Activated naive CD4-positive, alpha-beta T cell treated with anti-CD3 and anti-CD28 coated beads, Interleukin-2, amount 50 U/mL, for 72 hours (primary cell): Measurements from ENCODE around the gene NFX1. TPM values are rescaled to one million over a fixed set of nuclear protein-coding genes. Genes with fewer than 3 reads are reported as not detected.
A peak's percentile ranks its signal among the peaks of the same experiment; 100 is the strongest.
"Not testable (repeated sequence)": the region's sequence is repeated elsewhere in the genome, so short reads cannot be mapped to it uniquely, and the experiment has no call there.

Experiments
- ATAC-seq, 2 donors: fragments of 150-1000 bp; cut with Tn5 transposase; 2 replicates each; pipeline ENCODE4 v1.10.0; 2021; ENCODE audit warnings: mild to moderate bottlenecking in 2 of 2, moderate library complexity in 2 of 2
- DNase-seq, 2 donors: peaks; one replicate each; pipeline ENCODE4 v3.0.0; 2021 to 2022; ENCODE audit warnings: low spot score in 2 of 2
- H3K27ac Mint-ChIP-seq, 2 donors: one replicate each; pipeline ENCODE4 v1.8.0; 2022; ENCODE audit warnings: mild to moderate bottlenecking in 2 of 2, mixed read lengths in 2 of 2
- H3K36me3 Mint-ChIP-seq, 2 donors: one replicate each; pipeline ENCODE4 v1.8.0; 2022; ENCODE audit warnings: mixed read lengths in 2 of 2
- H3K9me3 Mint-ChIP-seq, 2 donors: one replicate each; pipeline ENCODE4 v1.8.0; 2022; ENCODE audit warnings: mixed read lengths in 2 of 2
- total RNA-seq, 2 donors: library from RNA; stranded (reverse); gene quantifications; one replicate each; pipeline ENCODE4 v1.2.3, GENCODE V29; 2022

Gene NFX1
- total RNA-seq, 2 donors from 2014 or later: 38.4 to 43.7 TPM

DNA sequence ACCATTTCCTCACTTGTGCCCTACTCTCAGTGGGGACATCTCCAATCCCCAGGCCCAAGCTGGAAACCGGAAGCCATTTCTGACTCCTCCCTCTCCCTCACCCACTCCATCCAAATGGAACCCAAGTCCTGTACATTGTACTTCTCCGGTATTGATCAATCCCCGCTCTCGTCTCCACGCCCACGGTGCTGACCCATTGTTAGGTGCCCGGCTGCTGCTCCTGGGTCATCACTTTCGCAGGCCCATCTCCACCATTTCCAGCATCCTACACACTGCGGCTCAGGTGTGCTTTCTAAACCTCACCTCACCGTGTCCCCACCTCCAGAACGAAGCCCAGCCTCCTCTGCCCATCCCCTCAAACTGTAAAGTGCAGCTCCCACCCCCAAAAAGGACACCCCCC, 93.1 kb downstream of the NFX1 start:
- ATAC-seq, H3K9me3 Mint-ChIP-seq, H3K36me3 Mint-ChIP-seq, DNase-seq: not testable (repeated sequence)
- H3K27ac Mint-ChIP-seq: peak overlapping the region in 1 of 2 donors; percentile 23

DNA sequence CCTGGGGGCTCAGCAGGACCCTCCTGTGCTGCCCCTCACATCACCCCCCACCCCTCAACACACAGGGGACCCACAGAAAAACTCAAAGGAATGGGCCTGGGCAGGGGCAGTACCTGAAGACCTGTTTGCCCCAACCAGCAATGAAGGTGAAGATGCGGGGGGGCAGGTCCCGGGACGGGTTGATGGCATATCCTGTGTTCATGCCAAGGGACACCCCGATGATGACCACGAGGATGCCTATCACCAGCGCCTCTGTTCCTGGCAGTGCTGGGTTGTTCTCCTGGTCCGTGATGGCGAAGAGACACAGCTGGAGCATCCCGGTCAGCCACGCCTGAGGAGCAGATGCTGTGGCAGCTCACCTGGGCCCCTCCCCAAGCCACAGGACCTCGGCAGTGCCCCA, 95.2 kb downstream of the NFX1 start:
- H3K9me3 Mint-ChIP-seq, DNase-seq, ATAC-seq: not testable (repeated sequence)

DNA sequence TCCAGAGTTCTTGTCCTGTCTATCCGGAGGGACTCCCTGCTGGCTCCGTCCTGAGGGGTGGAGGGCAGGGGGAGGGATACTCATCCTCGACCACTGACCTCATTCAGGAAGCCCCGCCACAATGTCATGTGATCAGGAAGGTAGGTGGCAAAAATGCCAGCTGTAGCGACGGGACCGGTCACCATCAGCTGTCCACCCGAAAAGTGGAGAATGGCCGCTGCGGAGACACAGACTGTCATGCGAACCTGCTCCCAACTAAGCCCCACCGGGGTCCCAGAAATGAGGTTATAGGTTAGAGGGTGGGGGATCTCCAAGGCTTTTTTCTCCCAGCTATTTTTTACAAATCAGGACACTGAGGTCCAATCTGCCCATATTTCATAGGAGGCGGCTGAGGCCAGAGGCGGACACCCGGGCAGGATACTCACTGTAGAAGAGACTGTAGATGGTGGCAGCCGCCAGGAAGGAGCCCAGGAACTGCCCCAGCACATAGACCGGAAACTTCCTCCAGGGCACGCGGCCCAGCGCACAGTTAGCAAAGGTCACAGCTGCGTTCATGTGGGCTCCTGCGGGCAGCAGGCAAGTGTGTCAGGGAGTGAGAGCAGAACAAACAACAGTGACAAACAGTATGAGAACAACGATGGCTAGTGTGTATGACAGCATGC, 95.8 kb downstream of the NFX1 start:
- ATAC-seq, H3K9me3 Mint-ChIP-seq, DNase-seq, H3K27ac Mint-ChIP-seq, H3K36me3 Mint-ChIP-seq: not testable (repeated sequence)

More for the DNA sequence above, 95.2 kb downstream of the NFX1 start:
- not testable (repeated sequence) for H3K27ac Mint-ChIP-seq, H3K36me3 Mint-ChIP-seq

DNA sequence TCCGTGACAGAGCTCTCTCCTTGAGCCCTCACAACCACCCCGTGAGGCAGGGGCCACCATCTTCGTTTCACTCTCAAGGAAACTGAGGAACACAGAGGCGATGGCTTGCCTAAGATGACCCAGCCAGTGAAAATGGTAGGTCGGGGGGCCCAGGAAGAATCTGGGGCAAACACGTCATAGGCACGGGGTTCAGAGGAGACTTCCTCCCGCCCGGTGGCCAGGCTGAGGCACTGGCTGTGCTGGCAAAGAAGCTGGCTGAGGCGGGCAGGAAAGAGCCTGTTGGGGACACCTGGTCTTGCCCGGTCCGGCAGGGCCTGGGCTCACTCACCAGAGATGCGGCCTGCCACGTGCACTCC, 96.3 kb downstream of the NFX1 start:
- not testable (repeated sequence) for ATAC-seq, DNase-seq, H3K9me3 Mint-ChIP-seq, H3K36me3 Mint-ChIP-seq, H3K27ac Mint-ChIP-seq

DNA sequence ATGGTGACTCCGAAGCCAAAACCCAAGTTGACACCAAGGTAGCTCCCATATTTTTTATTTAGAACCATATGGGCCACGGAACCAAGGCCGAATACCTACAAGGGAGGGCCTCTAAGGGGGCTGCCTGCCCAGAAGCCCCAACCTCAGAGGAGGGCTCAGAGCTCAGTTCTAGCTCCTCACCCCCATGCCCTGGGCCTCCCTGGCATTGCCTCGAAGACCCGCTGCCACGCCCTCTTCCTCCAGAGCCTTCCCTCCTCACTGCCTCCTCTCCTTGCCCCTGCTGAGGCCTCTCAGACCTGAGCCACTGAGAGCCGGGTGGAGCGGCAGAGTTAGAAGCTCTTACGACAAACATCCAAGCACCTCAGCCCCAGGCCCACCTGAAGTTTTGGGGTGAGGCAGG, 96.7 kb downstream of the NFX1 start:
- not testable (repeated sequence) for H3K27ac Mint-ChIP-seq, DNase-seq, H3K9me3 Mint-ChIP-seq, ATAC-seq, H3K36me3 Mint-ChIP-seq

DNA sequence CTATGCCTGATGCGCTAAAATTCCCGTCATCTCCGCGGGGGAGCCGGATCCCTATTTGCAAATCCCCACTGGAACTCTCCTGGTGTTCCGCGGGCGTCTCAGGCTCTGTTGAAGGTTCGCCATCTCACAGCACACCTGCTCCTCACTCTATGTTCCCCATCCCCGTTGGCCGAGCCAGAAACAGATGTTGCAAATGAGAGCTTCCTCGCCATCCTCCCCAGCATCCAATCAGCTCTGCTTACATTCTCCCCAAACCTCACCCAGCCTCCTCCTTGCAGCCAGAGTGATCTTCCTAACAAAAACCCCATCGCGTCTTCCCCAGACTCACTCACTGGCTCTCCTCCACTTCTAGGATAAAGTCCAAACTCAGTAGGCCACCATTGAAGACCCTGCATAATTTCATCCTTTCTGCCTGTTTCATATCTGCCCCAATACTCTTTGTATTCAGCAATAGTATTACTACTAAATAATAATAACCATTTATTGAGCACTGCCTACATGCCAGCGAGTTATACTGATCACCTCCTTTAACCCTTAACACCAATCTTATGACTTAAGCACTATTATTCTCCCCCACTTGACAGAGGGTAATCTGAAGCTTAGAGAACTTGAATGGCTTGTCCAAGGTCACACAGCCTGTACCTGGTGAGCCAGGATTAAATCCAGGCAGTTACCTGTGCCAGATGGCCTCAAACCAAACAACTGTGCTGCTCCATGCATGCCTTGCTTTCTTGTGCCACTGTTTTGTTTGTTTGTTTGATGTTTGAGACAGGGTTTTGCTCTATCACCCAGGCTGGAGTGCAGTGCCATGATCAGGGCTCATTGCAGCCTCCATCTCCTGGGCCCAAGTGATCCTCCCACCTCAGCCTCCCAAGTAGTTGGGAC, 98.0 kb downstream of the NFX1 start:
- DNase-seq (no peak), ATAC-seq (no peak)
- H3K36me3 Mint-ChIP-seq: no peaks in the 10 kb centered on the region
- no peak overlapping the region for H3K27ac Mint-ChIP-seq
- no peaks in the 10 kb centered on the region for H3K9me3 Mint-ChIP-seq

DNA sequence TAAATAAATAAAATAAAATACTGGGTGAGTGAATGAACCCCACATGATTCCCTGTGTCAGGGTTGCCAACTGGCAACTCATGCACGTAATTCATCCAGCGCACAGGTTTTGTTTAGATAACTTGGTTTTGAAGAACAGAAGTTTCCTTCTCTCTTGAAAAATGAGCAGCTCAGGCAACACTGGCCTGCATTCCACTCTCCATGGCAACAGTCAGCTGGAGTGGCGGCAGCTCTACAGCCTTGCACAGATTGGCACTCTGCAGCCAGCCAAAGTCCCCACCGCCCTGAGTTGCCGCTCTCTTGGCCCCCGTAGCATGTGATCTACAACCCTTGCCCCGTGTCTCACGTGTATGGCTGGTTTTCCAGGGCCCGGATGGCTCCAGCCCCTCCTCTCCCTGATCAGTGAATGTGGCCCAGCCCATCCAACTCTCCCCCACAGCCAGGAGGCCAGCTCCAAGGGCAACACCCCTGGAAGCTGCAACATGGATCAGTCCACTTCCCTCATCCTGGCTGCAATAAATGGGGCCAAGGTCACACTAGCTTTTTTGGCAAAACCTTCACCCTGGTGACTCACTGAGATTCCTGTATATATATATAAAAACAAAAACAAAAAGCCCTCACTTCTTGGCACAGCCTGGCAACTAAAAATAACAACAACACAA, 100.9 kb downstream of the NFX1 start:
- DNase-seq, H3K36me3 Mint-ChIP-seq, H3K27ac Mint-ChIP-seq, H3K9me3 Mint-ChIP-seq, ATAC-seq: not testable (repeated sequence)

DNA sequence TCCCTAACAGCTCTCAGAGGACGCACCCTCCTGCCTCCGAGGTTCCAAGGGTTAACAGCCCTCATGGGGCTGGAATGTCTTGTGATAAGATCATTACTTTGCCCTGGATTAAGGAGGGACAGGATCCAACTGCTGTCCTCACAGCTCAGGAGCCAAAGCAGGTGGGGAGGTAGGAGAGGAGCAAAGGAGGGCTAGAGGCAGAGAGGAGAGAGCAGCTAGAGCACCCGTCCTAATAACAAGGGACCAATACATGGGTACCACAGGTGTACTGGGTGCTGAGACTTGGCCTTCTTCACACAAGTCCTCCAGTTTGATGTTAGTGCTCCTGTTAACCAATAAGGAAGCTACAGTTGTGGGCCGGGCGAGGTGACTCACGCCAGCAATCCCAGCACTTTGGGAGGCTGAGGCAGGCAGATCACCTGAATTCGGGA, 102.3 kb downstream of the NFX1 start:
- DNase-seq, H3K36me3 Mint-ChIP-seq, ATAC-seq, H3K27ac Mint-ChIP-seq, H3K9me3 Mint-ChIP-seq: not testable (repeated sequence)

DNA sequence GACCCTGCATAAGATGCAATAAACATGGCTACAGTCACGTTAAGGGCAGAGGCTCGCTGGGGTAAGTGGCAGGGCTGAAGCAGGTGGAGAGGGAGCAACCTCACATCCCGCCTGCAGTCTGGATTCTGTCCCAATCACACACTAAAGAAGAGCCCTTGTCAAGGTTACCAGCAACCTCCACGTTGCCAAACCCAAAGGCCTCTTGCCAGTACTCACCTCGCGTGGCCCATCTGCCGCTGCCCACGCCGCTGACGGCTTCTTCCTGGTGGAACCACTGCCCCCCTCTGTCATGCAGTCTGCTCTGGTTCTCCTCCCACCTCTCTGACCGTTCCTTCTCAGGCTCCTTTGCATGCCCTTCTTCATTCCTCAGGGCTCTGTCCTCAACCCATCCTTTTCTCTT, 103.3 kb downstream of the NFX1 start:
- no peak for ATAC-seq
- Mint-ChIP-seq H3K36me3 (no peaks in the 10 kb centered on the region), H3K27ac (peak overlapping the region in 1 of 2 donors; percentile 8), H3K9me3 (no peaks in the 10 kb centered on the region)
- no peak for DNase-seq

DNA sequence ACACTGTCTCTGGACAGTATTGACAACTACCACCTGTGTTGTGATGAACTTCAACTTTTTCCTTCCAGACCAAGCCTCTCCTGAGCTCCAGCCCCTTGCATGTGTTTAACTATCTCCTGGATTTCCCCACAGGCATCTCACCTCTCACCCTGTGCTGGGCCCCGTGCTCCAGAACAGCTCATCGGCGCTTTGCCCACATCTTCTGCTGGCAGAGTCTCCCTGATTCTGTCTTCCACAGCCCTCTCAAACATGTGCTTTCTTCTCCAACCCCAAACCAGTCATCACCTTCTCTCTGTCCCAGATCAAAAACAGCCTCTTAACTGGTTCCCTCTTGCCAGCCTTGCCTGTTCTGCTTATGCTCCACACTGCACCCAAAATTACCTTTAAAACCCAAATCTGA, 103.7 kb downstream of the NFX1 start:
- not testable (repeated sequence) for H3K36me3 Mint-ChIP-seq, DNase-seq, H3K9me3 Mint-ChIP-seq, ATAC-seq
- H3K27ac Mint-ChIP-seq: peak overlapping the region; percentile 8 to 17

DNA sequence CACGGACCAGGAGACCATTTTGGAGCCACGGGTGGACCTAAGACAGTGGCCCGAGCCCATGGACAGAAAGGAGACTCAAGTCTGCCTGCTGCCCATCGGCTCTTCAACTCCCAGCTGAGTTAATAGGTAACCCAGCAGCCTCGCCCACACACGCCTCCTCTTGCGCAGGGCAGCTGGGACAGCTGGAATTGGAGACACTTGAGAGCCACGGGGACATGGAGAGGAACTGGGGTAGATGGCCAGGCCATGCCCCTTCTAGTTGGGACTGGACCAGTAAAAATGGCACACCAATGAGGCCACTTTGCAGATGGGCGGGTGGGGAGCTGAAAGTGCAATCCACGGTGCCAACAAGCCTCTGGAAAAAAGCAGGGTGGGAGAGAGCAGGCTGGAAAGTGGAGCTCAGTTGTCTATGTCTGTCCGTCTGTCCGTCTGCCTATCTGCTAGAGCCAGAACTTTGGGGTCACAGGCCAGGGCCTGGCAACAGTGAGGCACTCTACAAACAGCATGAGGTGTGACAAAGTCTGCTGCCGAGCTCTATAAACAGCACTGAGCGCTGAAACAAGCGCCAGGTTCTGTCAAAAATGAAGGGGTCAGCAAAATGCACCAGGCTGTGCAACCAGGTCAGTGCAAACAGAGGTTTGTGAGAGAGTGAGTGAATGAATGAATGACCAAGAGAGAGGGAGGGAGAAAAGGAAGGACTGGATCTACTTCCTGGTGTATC, 105.0 kb downstream of the NFX1 start:
- not testable (repeated sequence) for DNase-seq, H3K36me3 Mint-ChIP-seq, H3K9me3 Mint-ChIP-seq, ATAC-seq
- H3K27ac Mint-ChIP-seq: peak overlapping the region in 1 of 2 donors; percentile 37

DNA sequence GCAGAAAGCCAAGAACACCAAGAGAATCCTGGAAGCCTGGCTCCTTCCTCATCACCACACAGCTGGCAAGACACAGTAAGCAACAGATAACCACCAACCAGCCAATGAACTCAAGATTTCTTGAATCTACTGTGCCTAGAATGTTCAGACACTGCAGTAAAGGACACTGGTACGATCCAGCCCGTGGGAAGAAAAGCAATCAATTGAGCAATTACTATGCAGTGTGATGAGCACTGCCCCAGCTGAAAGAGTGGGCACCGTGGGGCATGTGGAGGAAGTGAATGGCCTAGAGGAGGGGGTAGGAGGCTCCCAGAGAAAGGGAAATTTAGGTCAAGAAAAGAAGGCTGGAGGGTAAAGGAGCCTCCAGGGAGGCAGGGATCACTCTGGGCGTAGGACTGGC, 107.5 kb downstream of the NFX1 start:
- H3K27ac Mint-ChIP-seq: peak overlapping the region in 1 of 2 donors; percentile 47
- H3K9me3 Mint-ChIP-seq, H3K36me3 Mint-ChIP-seq: not testable (repeated sequence)

DNA sequence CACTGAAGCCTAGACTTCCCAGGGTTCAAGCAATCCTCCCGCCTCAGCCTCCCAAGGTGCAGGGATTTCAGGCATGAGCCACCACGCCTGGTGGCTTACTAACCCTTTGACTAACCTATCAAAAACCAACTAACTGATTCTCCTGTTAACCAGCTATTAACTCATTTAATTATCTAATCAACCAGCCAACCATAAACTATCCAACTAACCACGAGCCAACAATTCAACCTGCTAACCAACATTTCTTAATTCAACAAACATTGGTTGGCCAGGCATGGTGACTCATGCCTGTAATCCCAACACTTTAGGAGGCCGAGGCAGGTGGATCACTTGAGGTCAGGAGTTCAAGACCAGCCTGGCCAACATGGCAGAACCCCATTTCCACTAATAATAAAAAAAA, 108.7 kb downstream of the NFX1 start:
- not testable (repeated sequence) for DNase-seq, H3K36me3 Mint-ChIP-seq, H3K9me3 Mint-ChIP-seq, H3K27ac Mint-ChIP-seq, ATAC-seq

More for the DNA sequence above, 107.5 kb downstream of the NFX1 start:
- not testable (repeated sequence) for ATAC-seq, DNase-seq

DNA sequence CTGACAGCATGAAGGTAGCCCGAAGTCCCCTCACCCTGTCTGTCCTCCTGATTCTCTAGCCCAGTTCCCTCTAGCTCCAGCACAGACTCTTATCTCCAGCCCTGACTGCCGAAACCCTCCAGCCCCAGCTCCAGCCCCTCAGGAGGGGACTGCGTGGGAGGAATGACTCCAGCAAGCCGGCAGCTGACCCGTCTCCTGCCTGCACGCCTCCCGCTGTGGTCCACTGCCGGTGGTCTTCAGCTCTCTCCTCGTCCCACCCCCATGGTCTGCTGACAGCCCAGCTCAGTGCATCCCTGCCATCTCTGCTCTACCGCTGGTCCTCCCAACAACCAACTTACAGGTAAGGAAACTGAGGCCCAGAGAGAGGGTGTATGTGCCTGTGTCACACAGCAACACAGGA, 111.5 kb downstream of the NFX1 start:
- H3K9me3 Mint-ChIP-seq, ATAC-seq, DNase-seq, H3K36me3 Mint-ChIP-seq: not testable (repeated sequence)
- H3K27ac Mint-ChIP-seq: peak overlapping the region; percentile 44 to 50

DNA sequence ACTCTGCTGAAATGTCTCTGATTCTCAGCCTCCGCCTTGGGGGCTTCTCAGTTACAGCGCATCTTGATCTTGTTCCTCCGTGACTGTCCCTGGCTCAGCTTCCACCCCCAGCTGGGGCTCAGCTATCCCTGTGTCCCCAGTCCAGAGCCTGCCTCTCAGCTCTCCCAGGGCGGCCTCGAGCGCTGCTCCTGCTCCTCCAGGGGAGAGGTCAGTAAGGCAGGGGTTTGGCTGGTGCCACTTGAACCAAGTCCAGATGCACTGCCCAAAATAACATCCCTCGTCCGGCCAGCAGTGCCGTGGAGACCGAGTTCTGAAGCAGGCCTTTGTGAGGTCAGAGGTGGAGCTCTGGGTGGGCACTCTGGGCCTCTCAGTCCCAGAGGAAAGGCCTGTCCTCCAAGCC, 112.1 kb downstream of the NFX1 start, which contains the start of gene AQP7:
AQP7 (minus strand) TSS at position 198 of the 400 bp plus-strand sequence. CDS start 1,306 bp downstream, outside the sequence.
- not testable (repeated sequence) for H3K36me3 Mint-ChIP-seq, H3K9me3 Mint-ChIP-seq, DNase-seq, ATAC-seq
- H3K27ac Mint-ChIP-seq: peak within 1 kb of the TSS; percentile 44 to 50
